Vagina (tissue), 2 donors: ENCODE results near the gene SLC36A4.

Source experiments
- POLR2A ChIP-seq, 2 donors: fragments of 450-650 bp; IDR thresholded peaks; one replicate each; pipeline ENCODE4 v1.6.1; 2017; ENCODE audit warnings: antibody characterized with exemption in 2 of 2, mild to moderate bottlenecking in 2 of 2, moderate library complexity in 2 of 2
- POLR2AphosphoS5 ChIP-seq, 2 donors: sonication (generic); formaldehyde crosslinking; IDR thresholded peaks; one replicate each; pipeline ENCODE4 v1.9.0; 2017; ENCODE audit warnings: antibody characterized with exemption in 2 of 2, mild to moderate bottlenecking in 2 of 2, low read depth in 1 of 2; ENCODE audit not compliant: insufficient read depth in 1 of 2
- TF ChIP-seq, protein P1 (sequence below), 3 experiments: fragments of 450-650 bp in 2 of 3; fragments of 200-600 bp in 1 of 3; sonication (generic) in 1 of 3; IDR thresholded peaks; one replicate each; pipeline ENCODE4 v1.5.1; 2017 to 2019; ENCODE audit warnings: antibody characterized with exemption in 3 of 3, mild to moderate bottlenecking in 2 of 3, moderate library complexity in 2 of 3

DNA sequence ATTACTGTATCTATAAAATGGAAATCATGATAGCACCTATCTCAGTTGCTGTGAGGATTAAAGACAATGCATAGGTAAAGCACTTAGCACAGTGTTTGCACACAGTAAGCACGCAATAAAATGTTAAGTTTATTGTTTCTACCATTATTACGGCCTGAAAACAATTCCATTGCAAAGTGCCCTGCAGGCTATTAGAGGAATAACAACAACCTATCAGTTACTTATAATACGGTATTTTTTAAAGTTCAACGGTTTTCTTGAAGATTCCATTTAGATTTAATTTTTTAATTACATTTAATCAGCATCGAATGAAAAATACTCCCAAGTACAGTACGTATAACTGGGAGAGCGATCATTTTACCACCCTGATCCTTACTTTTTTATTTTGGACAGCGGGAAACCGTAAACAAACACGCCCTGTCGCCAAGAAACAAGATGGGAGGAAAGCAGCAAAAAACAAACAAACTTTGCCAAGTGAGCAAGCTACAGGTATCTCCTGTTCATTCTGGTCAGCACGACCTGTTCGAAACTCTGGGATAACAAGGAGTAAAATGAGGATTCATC lies 893 bp downstream of the SLC36A4 start:
- TF ChIP-seq, protein P1, sequence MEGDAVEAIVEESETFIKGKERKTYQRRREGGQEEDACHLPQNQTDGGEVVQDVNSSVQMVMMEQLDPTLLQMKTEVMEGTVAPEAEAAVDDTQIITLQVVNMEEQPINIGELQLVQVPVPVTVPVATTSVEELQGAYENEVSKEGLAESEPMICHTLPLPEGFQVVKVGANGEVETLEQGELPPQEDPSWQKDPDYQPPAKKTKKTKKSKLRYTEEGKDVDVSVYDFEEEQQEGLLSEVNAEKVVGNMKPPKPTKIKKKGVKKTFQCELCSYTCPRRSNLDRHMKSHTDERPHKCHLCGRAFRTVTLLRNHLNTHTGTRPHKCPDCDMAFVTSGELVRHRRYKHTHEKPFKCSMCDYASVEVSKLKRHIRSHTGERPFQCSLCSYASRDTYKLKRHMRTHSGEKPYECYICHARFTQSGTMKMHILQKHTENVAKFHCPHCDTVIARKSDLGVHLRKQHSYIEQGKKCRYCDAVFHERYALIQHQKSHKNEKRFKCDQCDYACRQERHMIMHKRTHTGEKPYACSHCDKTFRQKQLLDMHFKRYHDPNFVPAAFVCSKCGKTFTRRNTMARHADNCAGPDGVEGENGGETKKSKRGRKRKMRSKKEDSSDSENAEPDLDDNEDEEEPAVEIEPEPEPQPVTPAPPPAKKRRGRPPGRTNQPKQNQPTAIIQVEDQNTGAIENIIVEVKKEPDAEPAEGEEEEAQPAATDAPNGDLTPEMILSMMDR (IDR thresholded peaks at IDR 0.05): peak in 1 of 3 experiments; percentile 10
- no peak for TF ChIP-seq POLR2A (IDR thresholded peaks at IDR 0.05)
- no peak for TF ChIP-seq POLR2AphosphoS5 (IDR thresholded peaks at IDR 0.05; ENCODE audit: insufficient read depth in 1 of 2, low read depth in 1 of 2)
